ENCODE measurements around the gene GALE. TPM values are rescaled to one million over a fixed set of nuclear protein-coding genes. Genes with fewer than 3 reads are reported as not detected.
A peak's percentile ranks its signal among the peaks of the same experiment; 100 is the strongest.

Gene GALE
- total RNA-seq, 1 donor from 2014 or later, result 131 TPM

- no peak for TF ChIP-seq CTCF (conservative IDR thresholded peaks at IDR 0.05; ENCODE audit: low read depth, low read length)
- no peak for DNase-seq (ENCODE audit: low read depth)
- H3K4me3 ChIP-seq (ENCODE audit: low read depth, low read length), result no peak overlapping the region
Observed at GRCh38 chr1:23763041-23763577, 37.4 kb downstream of the GALE start.

- no peak for DNase-seq (ENCODE audit: low read depth)
- H3K4me3 ChIP-seq (ENCODE audit: low read depth, low read length), result no peak overlapping the region
- no peak for TF ChIP-seq CTCF (conservative IDR thresholded peaks at IDR 0.05; ENCODE audit: low read depth, low read length)
Observed at GRCh38 chr1:23759277-23759676, 41.3 kb downstream of the GALE start.

- no peak for DNase-seq (ENCODE audit: low read depth)
Observed at GRCh38 chr1:23757812-23758211, 42.7 kb downstream of the GALE start.

GRCh38 chr1:23756676-23757075, 43.9 kb downstream of the GALE start:
- no peak for TF ChIP-seq CTCF (conservative IDR thresholded peaks at IDR 0.05; ENCODE audit: low read depth, low read length)
- DNase-seq (ENCODE audit: low read depth), result peak; percentile 32

More at GRCh38 chr1:23757812-23758211, 42.7 kb downstream of the GALE start:
- no peak for TF ChIP-seq CTCF (conservative IDR thresholded peaks at IDR 0.05; ENCODE audit: low read depth, low read length)
- no peak overlapping the region for H3K4me3 ChIP-seq (ENCODE audit: low read depth, low read length)

GRCh38 chr1:23752909-23753308, 47.6 kb downstream of the GALE start:
- TF ChIP-seq CTCF (conservative IDR thresholded peaks at IDR 0.05; ENCODE audit: low read depth, low read length), result no peak
- no peak overlapping the region for H3K4me3 ChIP-seq (ENCODE audit: low read depth, low read length)
- no peak for DNase-seq (ENCODE audit: low read depth)

More at GRCh38 chr1:23756676-23757075, 43.9 kb downstream of the GALE start:
- no peak overlapping the region for H3K4me3 ChIP-seq (ENCODE audit: low read depth, low read length)

GRCh38 chr1:23751815-23752200, 48.7 kb downstream of the GALE start:
- no peak for DNase-seq (ENCODE audit: low read depth)
- no peak overlapping the region for H3K4me3 ChIP-seq (ENCODE audit: low read depth, low read length)
- no peak for TF ChIP-seq CTCF (conservative IDR thresholded peaks at IDR 0.05; ENCODE audit: low read depth, low read length)

GRCh38 chr1:23751050-23751814, 49.3 kb downstream of the GALE start:
- H3K4me3 ChIP-seq (ENCODE audit: low read depth, low read length), result no peak overlapping the region
- TF ChIP-seq CTCF (conservative IDR thresholded peaks at IDR 0.05; ENCODE audit: low read depth, low read length), result peak; percentile 86
- DNase-seq (ENCODE audit: low read depth), result no peak

Data from epithelial cell of proximal tubule (primary cell).